CD4-positive, alpha-beta T cell (primary cell): ENCODE results near the gene P3H2. TPM values are rescaled to one million over a fixed set of nuclear protein-coding genes. Genes with fewer than 3 reads are reported as not detected.

Experiments
- ATAC-seq: fragments of 200-7000 bp; cut with Tn5 transposase; one replicate; pipeline ENCODE4 v1.10.0; 2022; ENCODE audit warnings: mild to moderate bottlenecking; ENCODE audit not compliant: poor library complexity
- CTCF ChIA-PET: fragments of 350-600 bp; sonication (Branson Sonifier 250); formaldehyde crosslinking; loops from one replicate; lab custom pipeline; 2021; ENCODE audit warnings: antibody characterized with exemption, inconsistent platforms; lab: Charles Lee
- POLR2A ChIA-PET: fragments of 350-600 bp; sonication (Branson Sonifier 250); formaldehyde crosslinking; loops from one replicate; lab custom pipeline; 2021; ENCODE audit warnings: antibody characterized with exemption, inconsistent platforms; lab: Charles Lee
- DNase-seq, 14 experiments: peaks; one replicate each; pipeline ENCODE4 v3.0.0-alpha.2; 2013 to 2020; ENCODE audit warnings: mixed read lengths in 2 of 14
- H3K27ac ChIP-seq, 2 donors: one replicate each; pipeline versions ENCODE4 v1.5.1 to v1.7.0; 2013; ENCODE audit warnings: low read length in 2 of 2, low read depth in 1 of 2, mild to moderate bottlenecking in 1 of 2
- H3K27me3 ChIP-seq, 2 experiments: 1 replicate in 1 of 2; 2 replicates in 1 of 2; pipeline versions ENCODE4 v1.6.1 to v1.7.0; 2013; ENCODE audit warnings: low read length in 2 of 2, control low read depth in 1 of 2, mild to moderate bottlenecking in 1 of 2, moderate library complexity in 1 of 2; ENCODE audit not compliant: insufficient read depth in 2 of 2, control insufficient read depth in 1 of 2
- H3K36me3 ChIP-seq: one replicate; pipeline ENCODE4 v1.6.1; 2013; ENCODE audit warnings: low read length, control low read depth; ENCODE audit not compliant: insufficient read depth
- H3K4me1 ChIP-seq: one replicate; pipeline ENCODE4 v1.6.1; 2013; ENCODE audit warnings: low read length, control low read depth; ENCODE audit not compliant: insufficient read depth
- H3K4me3 ChIP-seq: one replicate; pipeline ENCODE4 v1.5.1; 2013; ENCODE audit warnings: mild to moderate bottlenecking, low read length, moderate library complexity
- H3K9me3 ChIP-seq, 2 experiments: 1 replicate in 1 of 2; 2 replicates in 1 of 2; pipeline versions ENCODE4 v1.6.1 to v1.7.0; 2013; ENCODE audit warnings: low read length in 2 of 2, mild to moderate bottlenecking in 2 of 2, control low read depth in 1 of 2, moderate library complexity in 1 of 2; ENCODE audit not compliant: control insufficient read depth in 1 of 2, insufficient read depth in 1 of 2
- H3K27ac Mint-ChIP-seq: one replicate; pipeline ENCODE4 v1.8.0; 2020; ENCODE audit warnings: mixed read lengths
- H3K27me3 Mint-ChIP-seq: one replicate; pipeline ENCODE4 v1.8.0; 2021; ENCODE audit warnings: mixed read lengths
- H3K36me3 Mint-ChIP-seq: one replicate; pipeline ENCODE4 v1.8.0; 2021; ENCODE audit warnings: low read depth, mixed read lengths
- H3K4me1 Mint-ChIP-seq: one replicate; pipeline ENCODE4 v1.8.0; 2021; ENCODE audit warnings: low read depth, mixed read lengths
- H3K4me3 Mint-ChIP-seq: one replicate; pipeline ENCODE4 v1.8.0; 2020; ENCODE audit warnings: mild to moderate bottlenecking, mixed read lengths
- H3K9me3 Mint-ChIP-seq: one replicate; pipeline ENCODE4 v1.8.0; 2020; ENCODE audit warnings: mixed read lengths
- CTCF ChIP-seq: fragments of 200-600 bp; IDR thresholded peaks from one replicate; pipeline ENCODE4 v1.8.0; 2022; ENCODE audit warnings: antibody characterized with exemption, mild to moderate bottlenecking
- intact Hi-C, 2 experiments: fragments of 100-400 bp; cut with DNase I in 1 of 2; cut with micrococcal nuclease in 1 of 2; formaldehyde crosslinking; loops; one replicate each; pipeline versions ENCODE4 v1.15.1 to v1.9.0; 2023 to 2025; cut with DNase I, micrococcal nuclease
- total RNA-seq, 174 experiments: library from RNA in 2 of 174; stranded (reverse) in 2 of 174; gene quantifications; one replicate each; pipeline ENCODE4 v1.2.3 and lab custom pipeline; 2021 to 2026

P3H2 gene
- total RNA-seq, 2 experiments from 2014 or later = not detected

GRCh38 chr3:190005343-190006113, 115.2 kb downstream of the P3H2 start:
- no peak for ATAC-seq
- H3K4me1 Mint-ChIP-seq = no peaks in the 10 kb centered on the region
- CTCF ChIA-PET = no interaction called here

GRCh38 chr3:190004656-190005055, 116.0 kb downstream of the P3H2 start:
- Histone ChIP-seq H3K4me1 (no peaks in the 10 kb centered on the region), H3K9me3 (no peaks in the 10 kb centered on the region), H3K27me3 (no peaks in the 10 kb centered on the region), H3K36me3 (no peaks in the 10 kb centered on the region), H3K27ac (no peak overlapping the region), H3K4me3 (no peak overlapping the region)
- ChIA-PET CTCF (no interaction called here), POLR2A (no interaction called here)
- Mint-ChIP-seq H3K36me3 (no peaks in the 10 kb centered on the region), H3K9me3 (no peaks in the 10 kb centered on the region), H3K27me3 (peaks cover 38% of the 10 kb centered on the region), H3K27ac (no peak overlapping the region), H3K4me3 (no peak overlapping the region), H3K4me1 (no peaks in the 10 kb centered on the region)
- no peak for TF ChIP-seq CTCF
- DNase-seq = no peak
- intact Hi-C loops = no loop called here
- ATAC-seq = no peak

More at GRCh38 chr3:190005343-190006113, 115.2 kb downstream of the P3H2 start:
- no peak overlapping the region for H3K4me3 Mint-ChIP-seq
- intact Hi-C loops = no loop called here
- Histone ChIP-seq H3K27ac (no peak overlapping the region), H3K27me3 (no peaks in the 10 kb centered on the region), H3K4me3 (no peak overlapping the region), H3K36me3 (no peaks in the 10 kb centered on the region), H3K9me3 (no peaks in the 10 kb centered on the region), H3K4me1 (no peaks in the 10 kb centered on the region)
- H3K27me3 Mint-ChIP-seq = peaks cover 44% of the 10 kb centered on the region
- no peak overlapping the region for H3K27ac Mint-ChIP-seq
- peaks cover 2% of the 10 kb centered on the region for H3K9me3 Mint-ChIP-seq
- DNase-seq = no peak
- TF ChIP-seq CTCF = no peak
- POLR2A ChIA-PET = no interaction called here
- no peaks in the 10 kb centered on the region for H3K36me3 Mint-ChIP-seq

GRCh38 chr3:190003681-190004123, 117.0 kb downstream of the P3H2 start:
- Mint-ChIP-seq H3K4me1 (no peaks in the 10 kb centered on the region), H3K27me3 (peaks cover 28% of the 10 kb centered on the region), H3K36me3 (no peaks in the 10 kb centered on the region), H3K27ac (no peak overlapping the region), H3K4me3 (no peak overlapping the region), H3K9me3 (no peaks in the 10 kb centered on the region)
- TF ChIP-seq CTCF = no peak
- intact Hi-C loops = no loop called here
- ChIA-PET CTCF (no interaction called here), POLR2A (no interaction called here)
- H3K36me3 ChIP-seq = no peaks in the 10 kb centered on the region
- DNase-seq = no peak
- H3K4me1 ChIP-seq = no peaks in the 10 kb centered on the region
- no peak overlapping the region for H3K4me3 ChIP-seq
- no peaks in the 10 kb centered on the region for H3K27me3 ChIP-seq
- H3K27ac ChIP-seq = no peak overlapping the region
- H3K9me3 ChIP-seq = no peaks in the 10 kb centered on the region
- ATAC-seq = no peak
